ENCODE results near the gene TAS2R10.

DNA sequence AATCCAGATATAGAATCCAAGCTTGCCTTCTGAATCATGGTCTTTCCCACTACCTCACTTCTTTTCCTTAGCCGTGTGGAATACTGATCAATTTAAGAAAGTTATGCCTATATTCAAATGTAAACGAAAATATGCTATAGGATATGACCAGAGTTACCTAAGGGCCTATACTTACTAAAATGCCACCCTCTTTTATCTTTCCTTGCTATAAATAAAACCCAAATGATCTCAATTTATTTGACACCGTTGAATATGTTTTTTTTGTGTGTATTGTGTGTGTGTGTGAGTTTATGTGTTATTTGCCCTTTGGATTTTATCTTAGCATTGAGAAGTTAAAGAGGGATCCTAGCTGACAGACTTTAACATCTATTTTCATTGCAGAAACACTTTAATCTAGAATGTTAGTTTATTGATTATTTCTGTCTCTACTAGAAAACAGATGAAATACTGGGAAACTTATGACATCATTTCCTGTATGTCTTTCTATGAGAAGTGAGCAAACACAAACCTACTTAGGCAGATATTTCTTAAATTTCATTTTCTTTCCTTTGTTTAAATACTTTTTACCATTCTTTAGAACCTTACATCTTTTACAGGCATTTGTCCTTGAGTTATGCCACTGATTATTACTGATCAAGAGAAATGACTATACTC lies 14.1 kb downstream of the TAS2R10 start:
- TF ChIP-seq EP300 (IDR thresholded peaks at IDR 0.05; ENCODE audit: borderline replicate concordance): no peak
- TF ChIP-seq EGR1 (IDR thresholded peaks at IDR 0.05): no peak
- TF ChIP-seq CEBPB (IDR thresholded peaks at IDR 0.05): no peak
- TF ChIP-seq YY1 (IDR thresholded peaks at IDR 0.05; ENCODE audit: low read depth): no peak

Data from Ishikawa (cell line).